ENCODE data around the gene DUS2.

Gene DUS2

DNA sequence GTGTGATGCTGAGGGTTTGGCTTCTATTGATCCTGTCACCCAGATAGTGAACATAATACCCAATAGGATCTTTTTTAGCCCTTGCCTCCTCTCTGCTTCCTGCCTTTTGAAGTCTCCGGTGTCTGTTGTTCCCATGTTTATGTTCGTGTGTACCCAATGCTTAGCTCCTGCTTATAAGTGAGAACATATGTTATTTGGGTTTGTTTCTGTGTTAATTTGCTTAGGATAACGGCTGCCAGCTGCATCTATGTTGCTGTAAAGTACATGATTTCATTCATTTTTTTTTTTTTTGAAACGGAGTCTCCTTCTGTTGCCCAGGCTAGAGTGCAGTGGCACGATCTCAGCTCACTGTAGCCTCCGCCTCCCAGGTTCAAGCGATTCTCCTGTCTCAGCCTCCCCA lies 23.0 kb downstream of the DUS2 start:
- H3K4me3 ChIP-seq (ENCODE audit: low read depth, low read length): no peak overlapping the region
- H3K36me3 ChIP-seq (replicated peaks): peaks cover 7% of the 10 kb centered on the region

DNA sequence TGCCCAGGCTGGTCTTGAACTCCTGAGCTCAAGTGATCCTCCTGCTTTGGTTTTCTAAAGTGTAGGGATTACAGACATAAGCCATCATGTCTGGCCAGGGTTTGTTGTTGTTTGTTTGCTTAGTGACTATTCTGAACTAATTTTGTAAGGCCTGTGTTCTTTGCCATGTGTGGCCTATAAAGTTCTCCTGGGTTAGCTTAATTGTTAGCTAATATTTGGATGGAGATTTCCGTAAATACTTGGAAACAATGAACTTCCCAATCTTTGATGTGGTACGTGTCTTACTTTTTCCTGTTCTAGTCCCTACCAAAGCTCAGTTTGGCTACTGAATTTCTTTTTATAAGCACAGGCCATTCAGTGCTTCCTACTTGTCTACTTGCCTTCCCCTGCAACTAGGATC lies 24.9 kb downstream of the DUS2 start:
- no peak for DNase-seq
- TF ChIP-seq, protein P1, sequence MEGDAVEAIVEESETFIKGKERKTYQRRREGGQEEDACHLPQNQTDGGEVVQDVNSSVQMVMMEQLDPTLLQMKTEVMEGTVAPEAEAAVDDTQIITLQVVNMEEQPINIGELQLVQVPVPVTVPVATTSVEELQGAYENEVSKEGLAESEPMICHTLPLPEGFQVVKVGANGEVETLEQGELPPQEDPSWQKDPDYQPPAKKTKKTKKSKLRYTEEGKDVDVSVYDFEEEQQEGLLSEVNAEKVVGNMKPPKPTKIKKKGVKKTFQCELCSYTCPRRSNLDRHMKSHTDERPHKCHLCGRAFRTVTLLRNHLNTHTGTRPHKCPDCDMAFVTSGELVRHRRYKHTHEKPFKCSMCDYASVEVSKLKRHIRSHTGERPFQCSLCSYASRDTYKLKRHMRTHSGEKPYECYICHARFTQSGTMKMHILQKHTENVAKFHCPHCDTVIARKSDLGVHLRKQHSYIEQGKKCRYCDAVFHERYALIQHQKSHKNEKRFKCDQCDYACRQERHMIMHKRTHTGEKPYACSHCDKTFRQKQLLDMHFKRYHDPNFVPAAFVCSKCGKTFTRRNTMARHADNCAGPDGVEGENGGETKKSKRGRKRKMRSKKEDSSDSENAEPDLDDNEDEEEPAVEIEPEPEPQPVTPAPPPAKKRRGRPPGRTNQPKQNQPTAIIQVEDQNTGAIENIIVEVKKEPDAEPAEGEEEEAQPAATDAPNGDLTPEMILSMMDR (IDR thresholded peaks at IDR 0.05; ENCODE audit: low read depth, low read length, missing control alignments): no peak
- in situ Hi-C loops (cut with HindIII; ENCODE audit: low pct_ligation_motif_present, low sequenced_read_pairs): no loop called here
- Histone ChIP-seq H3K27ac (no peak overlapping the region), H3K36me3 (replicated peaks) (peaks cover 7% of the 10 kb centered on the region), H3K27me3 (replicated peaks) (no peaks in the 10 kb centered on the region), H3K4me3 (ENCODE audit: low read depth, low read length) (no peak overlapping the region)

More for the DNA sequence above, 23.0 kb downstream of the DUS2 start:
- Histone ChIP-seq H3K27me3 (replicated peaks) (no peaks in the 10 kb centered on the region), H3K27ac (no peak overlapping the region)
- no peak for DNase-seq
- TF ChIP-seq, protein P1 (IDR thresholded peaks at IDR 0.05; ENCODE audit: low read depth, low read length, missing control alignments): no peak
- in situ Hi-C loops (cut with HindIII; ENCODE audit: low pct_ligation_motif_present, low sequenced_read_pairs): no loop called here

DNA sequence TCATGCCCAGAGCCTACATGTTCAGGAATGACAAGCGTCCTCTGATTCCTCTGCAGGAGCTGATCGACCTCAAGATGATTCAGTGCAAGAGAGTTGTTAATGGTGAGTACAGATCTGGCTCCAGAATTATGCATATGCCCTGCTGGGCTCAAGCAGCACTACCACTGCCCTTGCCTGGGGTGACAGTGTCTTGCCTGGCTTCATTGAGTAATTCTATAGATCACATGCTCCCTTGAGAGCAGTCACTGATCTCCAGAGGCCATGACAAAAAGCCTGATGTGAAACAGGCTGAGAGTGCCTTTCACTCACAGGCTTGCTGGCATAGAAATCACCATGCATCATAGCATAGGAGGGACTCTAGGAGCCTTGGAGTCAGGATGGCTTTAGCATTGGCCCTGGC lies 26.4 kb downstream of the DUS2 start:
- H3K27me3 ChIP-seq (replicated peaks): no peaks in the 10 kb centered on the region
- in situ Hi-C loops (cut with HindIII; ENCODE audit: low pct_ligation_motif_present, low sequenced_read_pairs): no loop called here
- TF ChIP-seq, protein P1 (IDR thresholded peaks at IDR 0.05; ENCODE audit: low read depth, low read length, missing control alignments): no peak
- DNase-seq: no peak
- H3K4me3 ChIP-seq (ENCODE audit: low read depth, low read length): no peak overlapping the region
- peaks cover 9% of the 10 kb centered on the region for H3K36me3 ChIP-seq (replicated peaks)
- no peak overlapping the region for H3K27ac ChIP-seq

DNA sequence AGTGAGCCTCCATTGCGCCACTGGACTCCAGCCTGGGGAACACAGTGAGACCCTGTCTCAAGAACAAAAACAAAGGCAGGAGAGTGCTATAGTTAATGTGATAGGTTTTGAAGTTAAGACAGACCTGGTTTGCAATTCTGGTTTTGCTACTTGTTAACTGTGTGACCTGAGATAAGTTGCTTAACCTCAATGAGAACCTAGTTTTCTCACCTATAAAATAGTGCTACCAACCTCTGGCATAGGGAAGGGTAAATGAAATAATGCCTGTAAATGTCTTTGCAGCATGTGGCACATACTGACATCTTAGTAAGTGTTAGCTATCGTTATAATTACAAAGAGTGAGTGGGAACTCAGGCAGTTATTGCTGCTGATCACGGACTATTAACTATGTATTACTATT lies 32.3 kb downstream of the DUS2 start:
- Histone ChIP-seq H3K4me3 (ENCODE audit: low read depth, low read length) (no peak overlapping the region), H3K27ac (no peak overlapping the region), H3K36me3 (replicated peaks) (peaks cover 18% of the 10 kb centered on the region), H3K27me3 (replicated peaks) (no peaks in the 10 kb centered on the region)
- TF ChIP-seq, protein P1 (IDR thresholded peaks at IDR 0.05; ENCODE audit: low read depth, low read length, missing control alignments): no peak
- in situ Hi-C loops (cut with HindIII; ENCODE audit: low pct_ligation_motif_present, low sequenced_read_pairs): no loop called here
- no peak for DNase-seq

DNA sequence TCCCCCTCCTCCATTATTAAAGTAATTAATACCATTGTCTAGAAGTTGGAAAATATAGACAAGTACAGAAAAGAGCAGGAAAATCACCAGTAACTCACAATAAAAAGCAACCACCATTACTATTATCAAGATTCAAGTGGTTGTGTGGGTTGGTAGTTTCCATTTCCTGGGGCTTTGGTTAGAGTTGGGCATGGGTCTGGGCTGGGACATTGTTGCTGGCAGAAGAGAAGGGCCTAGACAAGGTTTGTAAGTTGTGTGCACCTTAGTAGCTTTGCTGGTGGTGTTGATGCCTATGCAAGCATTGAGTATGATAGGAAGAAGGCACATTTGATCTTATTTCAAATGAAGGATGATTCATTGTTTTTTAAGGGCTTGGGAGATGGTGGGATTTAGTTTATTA lies 36.7 kb downstream of the DUS2 start:
- in situ Hi-C loops (cut with HindIII; ENCODE audit: low pct_ligation_motif_present, low sequenced_read_pairs): no loop called here
- TF ChIP-seq, protein P1 (IDR thresholded peaks at IDR 0.05; ENCODE audit: low read depth, low read length, missing control alignments): no peak
- H3K4me3 ChIP-seq (ENCODE audit: low read depth, low read length): no peak overlapping the region
- DNase-seq: no peak
- no peak overlapping the region for H3K27ac ChIP-seq
- peaks cover 16% of the 10 kb centered on the region for H3K36me3 ChIP-seq (replicated peaks)
- no peaks in the 10 kb centered on the region for H3K27me3 ChIP-seq (replicated peaks)

DNA sequence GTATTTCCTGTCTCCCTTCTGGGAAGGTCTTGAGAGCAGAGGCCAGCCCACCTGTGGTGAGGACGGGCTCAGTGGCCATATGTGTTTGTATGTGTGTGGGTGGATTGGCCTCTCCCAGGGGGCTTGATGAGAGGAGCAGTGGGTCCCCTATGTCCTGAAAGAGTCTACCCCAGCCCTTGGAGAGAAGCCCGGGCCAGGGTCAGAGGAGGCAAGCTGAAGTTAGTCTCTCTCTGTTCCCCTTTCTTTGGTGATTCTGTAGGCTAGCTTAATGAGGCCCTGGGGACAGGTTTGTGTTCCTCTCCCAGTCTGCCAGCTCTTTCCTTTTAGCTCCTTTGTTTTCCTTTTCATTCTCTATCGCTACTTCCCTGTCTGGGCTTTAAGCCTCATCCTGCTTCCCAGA lies 38.3 kb downstream of the DUS2 start:
- Histone ChIP-seq H3K27me3 (replicated peaks) (no peaks in the 10 kb centered on the region), H3K4me3 (ENCODE audit: low read depth, low read length) (no peak overlapping the region), H3K27ac (no peak overlapping the region), H3K36me3 (replicated peaks) (peaks cover 12% of the 10 kb centered on the region)
- DNase-seq: no peak
- TF ChIP-seq, protein P1 (IDR thresholded peaks at IDR 0.05; ENCODE audit: low read depth, low read length, missing control alignments): no peak
- in situ Hi-C loops (cut with HindIII; ENCODE audit: low pct_ligation_motif_present, low sequenced_read_pairs): no loop called here

Data from brain microvascular endothelial cell (primary cell).